Prostate gland (tissue), 2 donors: ENCODE measurements around the gene TOMM7.

Experiments
- POLR2A ChIP-seq: fragments of 450-650 bp; IDR thresholded peaks from one replicate; pipeline ENCODE4 v1.6.1; 2016; ENCODE audit warnings: antibody characterized with exemption, mild to moderate bottlenecking
- TF ChIP-seq, protein P1 (sequence below), 4 experiments: fragments of 200-600 bp in 2 of 4; fragments of 450-650 bp in 2 of 4; sonication (generic) in 2 of 4; IDR thresholded peaks; 1 replicate in 3 of 4; 2 replicates in 1 of 4; pipeline ENCODE4 v1.5.1; 2016 to 2019; ENCODE audit warnings: antibody characterized with exemption in 4 of 4, mild to moderate bottlenecking in 2 of 4, moderate library complexity in 2 of 4

DNA sequence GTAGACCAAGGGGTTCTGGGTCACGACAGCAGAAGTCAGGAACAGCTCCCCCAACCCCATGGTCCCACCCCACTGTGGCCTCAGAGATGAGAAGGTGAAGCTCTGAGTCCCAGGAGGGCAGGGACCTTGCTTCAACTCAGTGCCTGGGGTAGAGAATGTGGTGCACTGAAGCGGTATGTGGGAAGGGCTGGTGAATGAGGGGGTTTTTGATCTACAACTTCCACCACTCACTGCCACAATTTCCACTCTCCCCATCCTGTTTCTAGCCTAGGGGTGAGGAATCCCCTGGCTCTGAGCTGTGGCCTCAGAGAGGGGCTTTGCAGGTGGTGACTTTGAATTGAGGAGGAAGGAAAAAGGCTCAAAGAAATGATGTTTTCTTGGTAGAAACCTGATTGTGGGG lies 44.9 kb upstream of the TOMM7 start:
- TF ChIP-seq POLR2A = no peak
- TF ChIP-seq, protein P1, sequence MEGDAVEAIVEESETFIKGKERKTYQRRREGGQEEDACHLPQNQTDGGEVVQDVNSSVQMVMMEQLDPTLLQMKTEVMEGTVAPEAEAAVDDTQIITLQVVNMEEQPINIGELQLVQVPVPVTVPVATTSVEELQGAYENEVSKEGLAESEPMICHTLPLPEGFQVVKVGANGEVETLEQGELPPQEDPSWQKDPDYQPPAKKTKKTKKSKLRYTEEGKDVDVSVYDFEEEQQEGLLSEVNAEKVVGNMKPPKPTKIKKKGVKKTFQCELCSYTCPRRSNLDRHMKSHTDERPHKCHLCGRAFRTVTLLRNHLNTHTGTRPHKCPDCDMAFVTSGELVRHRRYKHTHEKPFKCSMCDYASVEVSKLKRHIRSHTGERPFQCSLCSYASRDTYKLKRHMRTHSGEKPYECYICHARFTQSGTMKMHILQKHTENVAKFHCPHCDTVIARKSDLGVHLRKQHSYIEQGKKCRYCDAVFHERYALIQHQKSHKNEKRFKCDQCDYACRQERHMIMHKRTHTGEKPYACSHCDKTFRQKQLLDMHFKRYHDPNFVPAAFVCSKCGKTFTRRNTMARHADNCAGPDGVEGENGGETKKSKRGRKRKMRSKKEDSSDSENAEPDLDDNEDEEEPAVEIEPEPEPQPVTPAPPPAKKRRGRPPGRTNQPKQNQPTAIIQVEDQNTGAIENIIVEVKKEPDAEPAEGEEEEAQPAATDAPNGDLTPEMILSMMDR (IDR thresholded peaks at IDR 0.05) = no peak
